CD4-positive, CD25-positive, alpha-beta regulatory T cell (primary cell): Measurements from ENCODE around the gene PLEKHG2. TPM values are rescaled to one million over a fixed set of nuclear protein-coding genes. Genes with fewer than 3 reads are reported as not detected.

Source experiments
- ATAC-seq, 2 donors: fragments of 150-1000 bp; cut with Tn5 transposase; one replicate each; pipeline ENCODE4 v1.10.0; 2021; ENCODE audit warnings: low read depth in 2 of 2, moderate number of reproducible peaks in 2 of 2, moderate library complexity in 1 of 2
- DNase-seq, 3 donors: peaks; one replicate each; pipeline versions ENCODE4 v3.0.0 to v3.0.0-alpha.2; 2012 to 2022; ENCODE audit warnings: mixed read lengths in 1 of 3
- H3K27ac ChIP-seq: one replicate; pipeline ENCODE4 v1.7.0; 2013; ENCODE audit warnings: mild to moderate bottlenecking, low read length; ENCODE audit not compliant: insufficient read depth, poor library complexity, severe bottlenecking
- H3K27me3 ChIP-seq: one replicate; pipeline ENCODE4 v1.7.0; 2013; ENCODE audit warnings: low read length; ENCODE audit not compliant: control insufficient read depth, insufficient read depth
- H3K36me3 ChIP-seq: one replicate; pipeline ENCODE4 v1.7.0; 2013; ENCODE audit warnings: mild to moderate bottlenecking, low read length, moderate library complexity; ENCODE audit not compliant: control insufficient read depth, insufficient read depth
- H3K4me1 ChIP-seq: 2 replicates; pipeline ENCODE4 v1.7.0; 2013; ENCODE audit warnings: mild to moderate bottlenecking, low read length; ENCODE audit not compliant: insufficient read depth, control insufficient read depth, poor library complexity, severe bottlenecking
- H3K4me3 ChIP-seq: one replicate; pipeline ENCODE4 v1.7.0; 2013; ENCODE audit warnings: low read depth, mild to moderate bottlenecking, low read length, moderate library complexity
- H3K9me3 ChIP-seq, 2 experiments: 1 replicate in 1 of 2; 2 replicates in 1 of 2; pipeline ENCODE4 v1.7.0; 2013; ENCODE audit warnings: low read length in 2 of 2, mild to moderate bottlenecking in 1 of 2, moderate library complexity in 1 of 2; ENCODE audit not compliant: control insufficient read depth in 2 of 2
- H3K27ac Mint-ChIP-seq, 3 donors: one replicate each; pipeline ENCODE4 v1.8.0; 2020 to 2022; ENCODE audit warnings: mild to moderate bottlenecking in 3 of 3, mixed read lengths in 3 of 3, moderate library complexity in 2 of 3
- H3K27me3 Mint-ChIP-seq: one replicate; pipeline ENCODE4 v1.8.0; 2022; ENCODE audit warnings: mild to moderate bottlenecking, mixed read lengths
- H3K36me3 Mint-ChIP-seq: one replicate; pipeline ENCODE4 v1.8.0; 2020; ENCODE audit warnings: mixed read lengths
- H3K4me1 Mint-ChIP-seq, 4 donors: one replicate each; pipeline ENCODE4 v1.8.0; 2020 to 2022; ENCODE audit warnings: mixed read lengths in 4 of 4, mild to moderate bottlenecking in 1 of 4
- H3K4me3 Mint-ChIP-seq, 4 donors: one replicate each; pipeline ENCODE4 v1.8.0; 2020 to 2022; ENCODE audit warnings: mild to moderate bottlenecking in 4 of 4, mixed read lengths in 4 of 4, moderate library complexity in 3 of 4
- H3K9me3 Mint-ChIP-seq, 7 donors: one replicate each; pipeline ENCODE4 v1.8.0; 2020 to 2022; ENCODE audit warnings: mixed read lengths in 7 of 7, mild to moderate bottlenecking in 3 of 7, moderate library complexity in 2 of 7
- polyA plus RNA-seq, 4 donors: library from polyadenylated mRNA; unstranded; fragments of 300-500 nt; fragmentation: Illumina TruSeq; gene quantifications; one replicate each; pipeline ENCODE4 v1.2.3, GENCODE V29; 2021
- total RNA-seq: library from RNA; stranded (reverse); gene quantifications from one replicate; pipeline ENCODE4 v1.2.3, GENCODE V29; 2022

Gene PLEKHG2
- total and polyA plus RNA-seq, 5 donors from 2014 or later = 1.3 to 209 (median 3.1) TPM

- Histone ChIP-seq H3K4me1 (peaks cover 83% of the 10 kb centered on the region), H3K36me3 (peaks cover 19% of the 10 kb centered on the region), H3K9me3 (no peaks in the 10 kb centered on the region), H3K4me3 (peak overlapping the region; percentile 89), H3K27me3 (no peaks in the 10 kb centered on the region), H3K27ac (peak overlapping the region; percentile 100)
- Mint-ChIP-seq H3K27me3 (peaks cover 18% of the 10 kb centered on the region), H3K4me3 (peak overlapping the region; percentile 95 to 99 (median 96)), H3K27ac (peak overlapping the region; percentile 69 to 100 (median 99)), H3K9me3 (peaks cover 0 to 6% (median 0%) of the 10 kb centered on the region in 7 donors), H3K4me1 (peaks cover 8 to 59% (median 39%) of the 10 kb centered on the region in 4 donors), H3K36me3 (peaks cover 15% of the 10 kb centered on the region)
- DNase-seq = peak; percentile 80 to 96 (median 91)
- ATAC-seq = peak; percentile 25 to 29
Measured at GRCh38 chr19:39405958-39406655, 6.4 kb upstream of the PLEKHG2 start.

- Histone ChIP-seq H3K9me3 (no peaks in the 10 kb centered on the region), H3K36me3 (peaks cover 19% of the 10 kb centered on the region), H3K4me3 (peak within 1 kb of the TSS; percentile 97), H3K4me1 (peaks cover 82% of the 10 kb centered on the region), H3K27ac (peak within 1 kb of the TSS; percentile 100), H3K27me3 (no peaks in the 10 kb centered on the region)
- Mint-ChIP-seq H3K27me3 (peaks cover 20% of the 10 kb centered on the region), H3K36me3 (peaks cover 20% of the 10 kb centered on the region), H3K4me1 (peaks cover under 1 to 59% (median 39%) of the 10 kb centered on the region in 4 donors), H3K27ac (peak within 1 kb of the TSS; percentile 98 to 100 (median 99)), H3K9me3 (peaks cover 0 to 7% (median 0%) of the 10 kb centered on the region in 7 donors), H3K4me3 (peak within 1 kb of the TSS; percentile 95 to 99 (median 98))
- DNase-seq = peak; percentile 85 to 91 (median 89)
- ATAC-seq = peak; percentile 30 to 33
Measured at GRCh38 chr19:39406656-39407409, 5.6 kb upstream of the PLEKHG2 start, which contains the start of gene ZFP36. Gene ZFP36 (plus strand): TSS chr19:39406847. CDS start chr19:39406905, 58 bp downstream.

DNA sequence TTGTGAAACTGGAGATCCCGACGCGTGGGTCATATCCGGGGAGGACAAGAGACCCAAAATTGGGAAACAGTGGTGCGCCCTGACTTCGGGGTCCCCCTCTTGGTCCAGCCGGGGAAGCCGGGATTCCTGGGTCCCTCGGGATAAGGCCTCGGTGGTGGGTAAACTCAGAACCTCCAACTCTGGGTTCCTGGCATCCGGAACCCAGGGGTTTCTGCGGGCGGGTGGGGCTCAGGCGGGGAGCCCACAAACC is 5.1 kb upstream of the PLEKHG2 start:
- ATAC-seq (no peak), DNase-seq (no peak)
- no peaks in the 10 kb centered on the region for H3K27me3 ChIP-seq
- Mint-ChIP-seq H3K27ac (peak overlapping the region; percentile 98 to 100 (median 99)), H3K36me3 (peaks cover 23% of the 10 kb centered on the region), H3K9me3 (peaks cover 0 to 11% (median 0%) of the 10 kb centered on the region in 7 donors), H3K4me3 (peak overlapping the region; percentile 95 to 99 (median 98)), H3K27me3 (peaks cover 25% of the 10 kb centered on the region), H3K4me1 (peaks cover 4 to 59% (median 36%) of the 10 kb centered on the region in 4 donors)
- H3K27ac ChIP-seq = peak overlapping the region; percentile 100
- H3K4me3 ChIP-seq = peak overlapping the region; percentile 97
- H3K9me3 ChIP-seq = no peaks in the 10 kb centered on the region
- peaks cover 19% of the 10 kb centered on the region for H3K36me3 ChIP-seq
- peaks cover 77% of the 10 kb centered on the region for H3K4me1 ChIP-seq

DNA sequence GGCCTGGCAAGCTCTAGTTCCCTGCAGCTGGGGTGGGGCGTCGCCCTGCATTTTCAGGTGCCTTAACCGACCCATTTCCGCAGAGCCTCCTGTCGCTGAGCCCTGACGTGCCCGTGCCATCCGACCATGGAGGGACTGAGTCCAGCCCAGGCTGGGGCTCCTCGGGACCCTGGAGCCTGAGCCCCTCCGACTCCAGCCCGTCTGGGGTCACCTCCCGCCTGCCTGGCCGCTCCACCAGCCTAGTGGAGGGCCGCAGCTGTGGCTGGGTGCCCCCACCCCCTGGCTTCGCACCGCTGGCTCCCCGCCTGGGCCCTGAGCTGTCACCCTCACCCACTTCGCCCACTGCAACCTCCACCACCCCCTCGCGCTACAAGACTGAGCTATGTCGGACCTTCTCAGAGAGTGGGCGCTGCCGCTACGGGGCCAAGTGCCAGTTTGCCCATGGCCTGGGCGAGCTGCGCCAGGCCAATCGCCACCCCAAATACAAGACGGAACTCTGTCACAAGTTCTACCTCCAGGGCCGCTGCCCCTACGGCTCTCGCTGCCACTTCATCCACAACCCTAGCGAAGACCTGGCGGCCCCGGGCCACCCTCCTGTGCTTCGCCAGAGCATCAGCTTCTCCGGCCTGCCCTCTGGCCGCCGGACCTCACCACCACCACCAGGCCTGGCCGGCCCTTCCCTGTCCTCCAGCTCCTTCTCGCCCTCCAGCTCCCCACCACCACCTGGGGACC is 4.6 kb upstream of the PLEKHG2 start:
- Histone ChIP-seq H3K36me3 (peaks cover 19% of the 10 kb centered on the region), H3K4me1 (peaks cover 74% of the 10 kb centered on the region), H3K27me3 (no peaks in the 10 kb centered on the region), H3K9me3 (no peaks in the 10 kb centered on the region), H3K4me3 (peak overlapping the region; percentile 97), H3K27ac (peak overlapping the region; percentile 100)
- Mint-ChIP-seq H3K27me3 (peaks cover 27% of the 10 kb centered on the region), H3K4me1 (peaks cover 4 to 55% (median 36%) of the 10 kb centered on the region in 4 donors), H3K27ac (peak overlapping the region; percentile 98 to 100 (median 99)), H3K36me3 (peaks cover 23% of the 10 kb centered on the region), H3K9me3 (peaks cover 0 to 11% (median 0%) of the 10 kb centered on the region in 7 donors), H3K4me3 (peak overlapping the region; percentile 95 to 99 (median 98))
- ATAC-seq (peak in 1 of 2 donors; percentile 4), DNase-seq (peak; percentile 62 to 95 (median 86))

- H3K27me3 ChIP-seq = no peaks in the 10 kb centered on the region
- peaks cover 19% of the 10 kb centered on the region for H3K36me3 ChIP-seq
- Mint-ChIP-seq H3K4me3 (peak overlapping the region; percentile 95 to 99 (median 98)), H3K9me3 (peaks cover 0 to 11% (median 0%) of the 10 kb centered on the region in 7 donors), H3K27me3 (peaks cover 27% of the 10 kb centered on the region), H3K36me3 (peaks cover 23% of the 10 kb centered on the region), H3K4me1 (peaks cover 4 to 55% (median 36%) of the 10 kb centered on the region in 4 donors), H3K27ac (peak overlapping the region; percentile 98 to 100 (median 99))
- H3K4me1 ChIP-seq = peaks cover 73% of the 10 kb centered on the region
- DNase-seq (peak in 2 of 3 donors; percentile 46 to 52), ATAC-seq (no peak)
- no peaks in the 10 kb centered on the region for H3K9me3 ChIP-seq
- peak overlapping the region; percentile 97 for H3K4me3 ChIP-seq
- H3K27ac ChIP-seq = peak overlapping the region; percentile 100
Measured at GRCh38 chr19:39408392-39409207, 3.9 kb upstream of the PLEKHG2 start.

GRCh38 chr19:39409208-39410016 is 3.1 kb upstream of the PLEKHG2 start:
- H3K4me3 ChIP-seq = peak overlapping the region; percentile 97
- H3K9me3 Mint-ChIP-seq = peaks cover 0 to 11% (median 0%) of the 10 kb centered on the region in 7 donors
- DNase-seq = peak; percentile 85 to 91 (median 86)
- H3K9me3 ChIP-seq = no peaks in the 10 kb centered on the region
- peaks cover 27% of the 10 kb centered on the region for H3K27me3 Mint-ChIP-seq
- H3K36me3 Mint-ChIP-seq = peaks cover 27% of the 10 kb centered on the region
- peaks cover 4 to 56% (median 41%) of the 10 kb centered on the region in 4 donors for H3K4me1 Mint-ChIP-seq
- H3K27me3 ChIP-seq = no peaks in the 10 kb centered on the region
- peak overlapping the region; percentile 99 to 100 (median 100) for H3K27ac Mint-ChIP-seq
- peak overlapping the region; percentile 95 to 99 (median 98) for H3K4me3 Mint-ChIP-seq
- H3K27ac ChIP-seq = peak overlapping the region; percentile 100
- no peak for ATAC-seq
- H3K36me3 ChIP-seq = peaks cover 19% of the 10 kb centered on the region
- peaks cover 71% of the 10 kb centered on the region for H3K4me1 ChIP-seq
